Peyer's patch (tissue), 4 donors: ENCODE results near the gene PPP1R12B.
"Not testable (repeated sequence)": the region's sequence is repeated elsewhere in the genome, so short reads cannot be mapped to it uniquely, and the experiment has no call there.

ENCODE experiments used
- POLR2A ChIP-seq, 2 donors: fragments of 450-650 bp; IDR thresholded peaks; one replicate each; pipeline ENCODE4 v1.5.1; 2017; ENCODE audit warnings: antibody characterized with exemption in 2 of 2, mild to moderate bottlenecking in 2 of 2, moderate library complexity in 2 of 2
- TF ChIP-seq, protein P1 (sequence below), 6 experiments: fragments of 450-650 bp in 4 of 6; fragments of 200-600 bp in 2 of 6; sonication (generic) in 1 of 6; IDR thresholded peaks; one replicate each; pipeline ENCODE4 v1.5.1; 2017 to 2019; ENCODE audit warnings: antibody characterized with exemption in 6 of 6, mild to moderate bottlenecking in 3 of 6, moderate library complexity in 1 of 6

DNA sequence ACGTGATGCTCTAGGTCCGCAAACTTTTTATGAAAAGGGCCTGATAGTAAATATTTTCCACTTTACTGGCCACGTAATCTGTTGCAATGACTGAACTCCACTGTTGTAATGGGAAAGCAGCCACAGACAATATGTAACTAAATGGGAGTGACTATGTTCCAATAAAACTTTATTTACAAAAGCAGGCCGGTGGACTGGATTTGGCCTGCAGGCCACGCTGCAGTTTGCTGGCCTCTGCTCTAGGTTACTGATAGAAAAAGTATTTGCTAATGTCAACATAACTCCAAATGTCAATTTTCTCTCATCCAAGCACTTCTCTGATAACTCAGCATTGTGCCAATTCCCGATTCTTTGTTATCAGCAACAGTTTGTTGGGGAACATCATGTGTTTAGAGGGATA lies 160.4 kb downstream of the PPP1R12B start:
- TF ChIP-seq, protein P1, sequence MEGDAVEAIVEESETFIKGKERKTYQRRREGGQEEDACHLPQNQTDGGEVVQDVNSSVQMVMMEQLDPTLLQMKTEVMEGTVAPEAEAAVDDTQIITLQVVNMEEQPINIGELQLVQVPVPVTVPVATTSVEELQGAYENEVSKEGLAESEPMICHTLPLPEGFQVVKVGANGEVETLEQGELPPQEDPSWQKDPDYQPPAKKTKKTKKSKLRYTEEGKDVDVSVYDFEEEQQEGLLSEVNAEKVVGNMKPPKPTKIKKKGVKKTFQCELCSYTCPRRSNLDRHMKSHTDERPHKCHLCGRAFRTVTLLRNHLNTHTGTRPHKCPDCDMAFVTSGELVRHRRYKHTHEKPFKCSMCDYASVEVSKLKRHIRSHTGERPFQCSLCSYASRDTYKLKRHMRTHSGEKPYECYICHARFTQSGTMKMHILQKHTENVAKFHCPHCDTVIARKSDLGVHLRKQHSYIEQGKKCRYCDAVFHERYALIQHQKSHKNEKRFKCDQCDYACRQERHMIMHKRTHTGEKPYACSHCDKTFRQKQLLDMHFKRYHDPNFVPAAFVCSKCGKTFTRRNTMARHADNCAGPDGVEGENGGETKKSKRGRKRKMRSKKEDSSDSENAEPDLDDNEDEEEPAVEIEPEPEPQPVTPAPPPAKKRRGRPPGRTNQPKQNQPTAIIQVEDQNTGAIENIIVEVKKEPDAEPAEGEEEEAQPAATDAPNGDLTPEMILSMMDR (IDR thresholded peaks at IDR 0.05): not testable (repeated sequence)
- TF ChIP-seq POLR2A (IDR thresholded peaks at IDR 0.05): not testable (repeated sequence)
